GM19455 (cell line): ENCODE data around the gene LSM14A.

ENCODE experiments used
- ATAC-seq: cut with Tn5 transposase; IDR thresholded peaks from one replicate; pipeline ENCODE4 v1.9.1; 2021; ENCODE audit not compliant: unreplicated experiment

Gene LSM14A

GRCh38 chr19:34254046-34254697, 81.9 kb downstream of the LSM14A start, which contains the start of gene GARRE1:
Gene GARRE1, plus strand, starts transcription at chr19:34254554. Its CDS starts 45,920 bp downstream, at chr19:34300474.
- ATAC-seq, result peak; percentile 92

- peak; percentile 53 for ATAC-seq
These were observed 82.6 kb downstream of the LSM14A start for GRCh38 chr19:34254698-34255432.

- no peak for ATAC-seq
These were observed 83.2 kb downstream of the LSM14A start for GRCh38 chr19:34255546-34255945.

- no peak for ATAC-seq
These were observed 84.7 kb downstream of the LSM14A start for GRCh38 chr19:34256835-34257558.

- ATAC-seq, result no peak
These were observed 85.2 kb downstream of the LSM14A start for GRCh38 chr19:34257559-34257924.

- ATAC-seq, result no peak
These were observed 87.2 kb downstream of the LSM14A start for GRCh38 chr19:34259367-34260095.

- no peak for ATAC-seq
These were observed 88.5 kb downstream of the LSM14A start for GRCh38 chr19:34260771-34261173.

GRCh38 chr19:34261334-34262109, 89.2 kb downstream of the LSM14A start:
- ATAC-seq, result no peak

GRCh38 chr19:34263745-34264237, 91.5 kb downstream of the LSM14A start:
- ATAC-seq, result no peak

GRCh38 chr19:34265221-34265650, 92.9 kb downstream of the LSM14A start:
- no peak for ATAC-seq

- ATAC-seq, result no peak
These were observed 96.8 kb downstream of the LSM14A start for GRCh38 chr19:34269081-34269480.

GRCh38 chr19:34269489-34269888, 97.2 kb downstream of the LSM14A start:
- no peak for ATAC-seq

GRCh38 chr19:34269968-34270621, 97.8 kb downstream of the LSM14A start:
- ATAC-seq, result peak; percentile 68

GRCh38 chr19:34273121-34273520, 100.8 kb downstream of the LSM14A start:
- ATAC-seq, result no peak

- ATAC-seq, result no peak
These were observed 102.1 kb downstream of the LSM14A start for GRCh38 chr19:34274284-34274826.

GRCh38 chr19:34274827-34275625, 102.7 kb downstream of the LSM14A start:
- ATAC-seq, result no peak

- ATAC-seq, result no peak
These were observed 103.4 kb downstream of the LSM14A start for GRCh38 chr19:34275705-34276104.

GRCh38 chr19:34276614-34277013, 104.3 kb downstream of the LSM14A start:
- ATAC-seq, result no peak

- no peak for ATAC-seq
These were observed 104.9 kb downstream of the LSM14A start for GRCh38 chr19:34277244-34277643.
